Right lobe of liver (tissue), 4 donors: Measurements from ENCODE around the gene LIX1.

ENCODE experiments used
- POLR2A ChIP-seq: fragments of 450-650 bp; IDR thresholded peaks from one replicate; pipeline ENCODE4 v1.6.1; 2017; ENCODE audit warnings: antibody characterized with exemption, mild to moderate bottlenecking
- TF ChIP-seq, protein P1 (sequence below), 4 donors: fragments of 200-600 bp in 3 of 4; fragments of 450-650 bp in 1 of 4; IDR thresholded peaks; one replicate each; pipeline versions ENCODE4 v1.5.1 to v1.8.0; 2016 to 2022; ENCODE audit warnings: antibody characterized with exemption in 4 of 4, mild to moderate bottlenecking in 2 of 4
- donor health status: DM: no; HTN: no; CAD: no.
- donor health status: DM: no; HTN: no; CAD: no.
- donor health status: DM: no; HTN: yes; CAD: no.

DNA sequence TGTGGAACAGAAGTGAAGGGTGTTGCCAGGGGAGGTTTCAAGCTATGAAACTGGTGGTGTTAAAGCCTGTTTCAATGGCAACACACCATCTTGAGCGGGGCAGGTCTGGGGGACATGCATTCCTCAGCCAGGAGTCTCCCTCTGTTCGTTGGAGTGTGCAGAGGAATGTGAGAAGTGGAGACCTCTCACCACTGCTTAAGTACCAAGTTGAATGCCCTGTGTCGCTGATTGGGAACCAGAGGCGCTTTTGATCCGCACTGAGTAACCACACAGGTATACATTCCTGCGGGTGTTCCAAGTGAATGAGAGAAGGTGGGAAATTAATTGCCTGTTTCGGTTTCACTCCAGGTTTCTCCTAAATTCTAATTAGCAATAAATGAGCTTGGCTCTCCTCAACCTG lies 99.4 kb downstream of the LIX1 start:
- TF ChIP-seq, protein P1, sequence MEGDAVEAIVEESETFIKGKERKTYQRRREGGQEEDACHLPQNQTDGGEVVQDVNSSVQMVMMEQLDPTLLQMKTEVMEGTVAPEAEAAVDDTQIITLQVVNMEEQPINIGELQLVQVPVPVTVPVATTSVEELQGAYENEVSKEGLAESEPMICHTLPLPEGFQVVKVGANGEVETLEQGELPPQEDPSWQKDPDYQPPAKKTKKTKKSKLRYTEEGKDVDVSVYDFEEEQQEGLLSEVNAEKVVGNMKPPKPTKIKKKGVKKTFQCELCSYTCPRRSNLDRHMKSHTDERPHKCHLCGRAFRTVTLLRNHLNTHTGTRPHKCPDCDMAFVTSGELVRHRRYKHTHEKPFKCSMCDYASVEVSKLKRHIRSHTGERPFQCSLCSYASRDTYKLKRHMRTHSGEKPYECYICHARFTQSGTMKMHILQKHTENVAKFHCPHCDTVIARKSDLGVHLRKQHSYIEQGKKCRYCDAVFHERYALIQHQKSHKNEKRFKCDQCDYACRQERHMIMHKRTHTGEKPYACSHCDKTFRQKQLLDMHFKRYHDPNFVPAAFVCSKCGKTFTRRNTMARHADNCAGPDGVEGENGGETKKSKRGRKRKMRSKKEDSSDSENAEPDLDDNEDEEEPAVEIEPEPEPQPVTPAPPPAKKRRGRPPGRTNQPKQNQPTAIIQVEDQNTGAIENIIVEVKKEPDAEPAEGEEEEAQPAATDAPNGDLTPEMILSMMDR (IDR thresholded peaks at IDR 0.05): no peak
- TF ChIP-seq POLR2A: no peak
